DMS114 treated with DMSO at 0.1 percent for 48 hours (cell line): Measurements from ENCODE around the gene SLC4A2.
A peak's percentile ranks its signal among the peaks of the same experiment; 100 is the strongest.
"Not testable (repeated sequence)": the region's sequence is repeated elsewhere in the genome, so short reads cannot be mapped to it uniquely, and the experiment has no call there.

Experiments
- DNase-seq: peaks from one replicate; lab custom pipeline; 2025; ENCODE audit not compliant: unreplicated experiment; lab: John Stamatoyannopoulos, UW

The SLC4A2 gene

DNA sequence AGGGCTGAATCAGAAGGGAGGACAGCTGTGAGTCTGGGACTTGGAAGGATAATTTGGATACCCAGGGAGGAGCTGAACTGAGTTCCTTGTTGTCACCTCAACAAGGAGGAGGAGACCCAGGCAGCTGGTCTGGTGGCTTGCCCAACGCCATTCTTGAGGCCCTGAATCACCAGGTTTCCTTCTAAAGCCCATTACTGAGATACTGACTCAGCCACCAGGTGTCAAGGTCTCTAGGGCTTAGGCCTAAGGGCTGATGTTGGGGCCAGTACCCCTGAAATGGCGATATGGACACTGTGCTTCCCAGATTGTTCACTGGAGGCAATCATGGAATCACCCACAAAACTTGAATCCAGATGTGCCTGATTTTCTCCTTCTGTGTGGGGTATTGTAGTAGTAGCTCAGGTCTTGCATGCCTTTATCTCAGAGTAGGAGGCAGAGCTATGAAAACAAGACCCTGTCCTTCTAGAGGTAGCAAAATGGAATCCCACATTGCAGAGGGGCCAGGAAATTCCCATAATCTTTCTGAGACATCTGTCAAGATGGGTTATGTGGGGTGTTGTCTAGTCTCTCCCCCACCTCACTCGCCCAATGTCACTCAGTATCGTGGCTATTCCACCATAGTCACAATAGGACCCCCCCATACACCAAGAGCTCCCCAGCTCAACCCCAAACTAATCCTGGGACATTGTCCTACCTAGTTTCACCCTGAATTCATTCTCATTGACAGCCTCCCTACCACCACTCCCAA, 33.3 kb upstream of the SLC4A2 start:
- no peak for DNase-seq

DNA sequence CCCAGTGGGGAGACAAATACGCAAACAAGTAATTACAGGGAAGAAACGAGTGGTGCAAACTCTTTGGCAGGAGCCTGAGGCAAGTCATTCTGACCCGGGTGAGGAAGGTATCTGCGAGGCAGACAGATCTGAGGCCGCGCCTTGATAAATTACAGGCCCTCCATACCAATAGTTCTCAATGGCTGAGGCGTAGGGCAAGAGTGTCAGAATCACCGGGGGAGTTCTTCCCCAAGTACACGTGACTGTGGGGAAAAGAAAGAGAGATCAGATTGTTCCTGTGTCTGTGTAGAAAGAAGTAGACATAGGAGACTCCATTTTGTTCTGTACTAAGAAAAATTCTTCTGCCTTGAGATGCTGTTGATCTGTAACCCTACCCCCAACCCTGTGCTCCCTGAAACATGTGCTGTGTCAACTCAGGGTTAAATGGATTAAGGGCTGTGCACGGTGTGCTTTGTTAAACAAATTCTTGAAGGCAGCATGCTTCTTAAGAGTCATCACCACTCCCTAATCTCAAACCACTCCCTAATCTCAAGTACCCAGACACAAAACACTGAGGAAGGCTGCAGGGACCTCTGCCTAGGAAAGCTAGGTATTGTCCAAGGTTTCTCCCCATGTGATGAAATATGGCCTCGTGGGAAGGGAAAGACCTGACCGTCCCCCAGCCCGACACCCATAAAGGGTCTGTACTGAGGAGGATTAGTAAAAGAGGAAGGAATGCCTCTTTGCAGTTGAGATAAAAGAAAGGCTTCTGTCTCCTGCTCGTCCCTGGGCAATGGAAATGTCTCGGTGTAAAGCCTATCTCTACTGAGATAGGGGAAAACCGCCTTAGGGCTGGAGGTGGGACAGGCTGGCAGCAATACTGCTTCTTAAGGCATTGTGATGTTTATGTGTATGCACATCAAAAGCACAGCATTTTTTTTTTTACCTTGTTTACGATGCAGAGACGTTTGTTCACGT, 32.3 kb upstream of the SLC4A2 start:
- DNase-seq = not testable (repeated sequence)

DNA sequence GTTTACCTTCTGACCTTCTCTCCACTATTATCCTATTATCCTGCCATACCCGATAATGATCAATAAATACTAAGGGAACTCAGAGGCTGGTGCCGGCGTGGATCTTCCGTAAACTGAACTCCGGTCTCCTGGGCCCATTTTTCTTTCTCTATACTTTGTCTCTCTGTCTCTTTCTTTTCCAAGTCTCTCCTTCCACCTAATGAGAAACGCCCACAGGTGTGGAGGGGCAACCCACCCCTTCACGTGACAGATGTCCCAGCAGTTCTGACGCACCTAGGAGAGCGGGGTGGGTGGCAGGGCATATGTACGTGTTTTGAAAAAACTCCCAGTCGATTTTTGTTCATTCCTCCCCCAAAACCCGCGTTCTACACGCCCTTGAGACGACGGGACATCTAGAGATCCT, 31.7 kb upstream of the SLC4A2 start:
- DNase-seq = not testable (repeated sequence)

DNA sequence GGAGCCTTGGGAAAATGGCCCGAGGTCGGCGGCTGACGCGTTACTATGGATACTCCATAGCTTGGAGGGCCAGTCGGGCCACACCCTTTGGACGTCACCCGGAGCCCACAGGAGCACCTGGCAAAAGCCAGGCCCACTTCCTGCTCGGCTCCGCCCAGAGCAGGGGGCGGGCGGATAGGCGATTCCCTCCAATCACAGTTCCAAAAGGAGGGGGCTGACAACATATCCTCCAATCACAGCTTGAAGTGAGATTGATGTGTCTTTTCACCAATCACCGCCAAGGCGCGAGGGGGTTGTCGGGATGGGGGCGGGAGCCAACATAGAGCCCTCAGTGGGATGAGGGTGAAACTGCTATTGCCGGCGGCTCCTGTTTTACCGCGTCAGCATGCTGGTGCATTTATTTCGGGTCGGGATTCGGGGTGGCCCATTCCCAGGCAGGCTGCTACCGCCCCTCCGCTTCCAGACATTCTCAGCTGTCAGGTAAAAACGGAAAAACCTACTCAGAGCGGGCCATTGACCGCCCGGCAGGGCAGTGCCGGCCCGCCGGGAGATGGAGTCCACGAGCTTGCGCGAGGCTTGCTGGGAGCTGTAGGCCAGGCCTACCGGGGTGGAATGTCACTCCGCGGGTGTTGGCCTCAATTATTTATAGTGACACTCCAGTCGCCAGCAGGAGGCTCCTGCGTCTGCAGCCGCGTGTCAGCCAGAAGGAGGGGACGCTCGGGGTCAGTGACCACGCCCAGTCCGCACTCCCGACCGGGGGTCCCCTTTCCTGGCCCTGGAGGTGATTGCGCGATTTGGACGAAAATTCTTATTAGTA, 31.1 kb upstream of the SLC4A2 start, which contains the start of gene ABCB8:
ABCB8 (plus strand) TSS at position 320 of the 817 bp plus-strand sequence; CDS start at position 386, 66 bp downstream.
- DNase-seq = peak; percentile 96

DNA sequence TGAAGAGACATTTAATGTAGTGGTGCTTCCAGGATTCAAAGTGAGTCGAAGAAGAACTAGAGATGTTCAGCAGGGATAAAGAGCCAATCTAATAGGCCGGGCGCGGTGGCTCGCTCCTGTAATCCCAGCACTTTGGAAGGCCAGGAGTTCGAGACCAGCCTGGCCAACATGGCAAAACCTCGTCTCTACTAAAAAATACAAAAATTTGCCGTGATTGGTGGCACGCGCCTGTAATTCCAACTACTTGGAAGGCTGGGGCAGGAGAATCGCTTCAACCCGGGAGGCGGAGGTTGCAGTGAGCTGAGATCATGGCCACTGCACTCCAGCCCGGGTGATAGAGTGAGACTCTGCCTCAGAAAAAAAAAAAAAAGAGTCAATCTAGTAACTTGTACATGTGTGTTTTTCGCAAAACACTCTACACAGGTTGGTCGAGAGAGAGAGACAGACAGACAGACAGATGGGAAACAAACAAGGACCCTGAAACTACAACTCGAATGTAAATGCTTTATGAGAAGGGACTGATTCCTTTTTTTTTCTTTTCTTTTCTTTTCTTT, 30.4 kb upstream of the SLC4A2 start:
- DNase-seq = no peak

DNA sequence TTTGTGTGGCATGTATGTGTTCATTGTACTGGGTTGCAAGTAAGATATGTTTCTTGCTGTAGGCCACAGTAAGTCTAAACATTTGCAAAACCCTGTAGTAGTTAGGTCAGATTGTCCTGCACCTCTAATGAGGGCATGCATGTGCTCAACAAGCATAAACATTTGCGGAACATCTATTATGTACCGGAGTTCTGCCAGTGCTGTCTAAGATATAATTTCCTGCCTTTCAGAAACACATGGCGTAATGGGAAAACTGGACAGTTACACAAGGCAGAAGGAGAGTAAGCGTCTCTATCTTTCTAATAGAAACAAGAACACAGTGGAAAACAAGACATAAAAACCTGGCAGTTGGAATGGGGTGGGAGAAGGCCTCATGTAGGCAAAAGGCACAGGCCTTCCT, 28.4 kb upstream of the SLC4A2 start:
- DNase-seq = no peak

DNA sequence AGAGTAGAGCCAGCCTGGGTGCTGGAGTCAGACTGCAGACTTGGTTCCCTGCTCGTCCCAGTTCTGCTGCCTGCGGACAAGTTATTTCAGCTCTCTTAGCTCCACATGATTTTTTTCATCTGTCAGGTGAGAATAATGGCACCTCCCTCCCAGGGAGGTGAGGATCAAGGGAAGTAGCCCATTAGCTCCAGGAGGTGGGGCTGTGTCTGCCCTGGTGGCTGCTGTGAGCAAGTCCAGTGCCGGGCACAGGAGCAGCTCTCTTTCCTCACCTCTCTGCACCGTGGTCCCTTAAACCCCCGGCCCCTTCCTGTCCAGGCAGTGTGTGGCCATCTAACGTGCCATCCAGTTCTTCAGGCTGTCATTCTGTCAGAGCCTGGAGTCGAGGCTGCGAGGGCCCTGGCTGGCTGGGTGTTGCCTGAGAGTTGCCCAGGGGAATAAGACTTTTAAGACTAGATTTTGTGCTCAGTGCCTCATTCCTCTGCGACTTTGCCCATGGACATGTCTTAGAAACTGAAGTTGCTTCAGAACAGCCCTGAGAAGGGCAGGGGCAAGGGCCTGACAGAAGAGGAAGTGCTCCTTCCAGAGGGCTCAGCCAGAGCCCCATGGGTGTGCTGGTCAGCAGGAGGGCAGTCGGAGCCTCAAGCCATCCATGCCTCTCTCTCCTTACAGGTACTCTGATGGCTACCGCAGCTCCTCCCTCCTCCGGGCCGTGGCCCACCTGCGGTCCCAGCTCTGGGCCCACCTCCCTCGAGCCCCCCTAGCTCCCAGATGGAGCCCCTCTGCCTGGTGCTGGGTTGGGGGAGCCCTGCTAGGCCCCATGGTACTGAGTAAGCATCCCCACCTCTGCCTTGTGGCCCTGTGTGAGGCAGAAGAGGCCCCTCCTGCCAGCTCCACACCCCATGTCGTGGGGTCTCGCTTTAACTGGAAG, 26.2 kb upstream of the SLC4A2 start:
- DNase-seq = no peak

DNA sequence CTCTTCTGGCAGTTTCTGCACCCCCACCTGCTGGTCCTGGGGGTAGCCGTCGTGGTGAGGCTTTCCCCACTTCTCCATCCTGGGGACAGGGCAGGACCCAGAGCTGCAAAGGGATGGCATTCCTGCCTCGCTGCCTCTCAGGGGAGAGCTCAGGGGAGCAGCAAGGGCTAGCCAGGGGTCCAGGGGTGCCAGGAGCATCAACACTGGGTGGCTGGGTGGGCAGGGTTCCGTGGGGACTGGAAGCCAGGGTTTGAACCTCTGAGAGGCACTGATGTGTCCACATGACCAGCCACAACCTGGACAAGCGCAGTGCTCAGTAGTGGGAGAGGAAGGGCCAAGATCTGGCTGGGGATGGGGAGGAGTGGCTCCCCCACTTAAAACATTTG, 25.5 kb upstream of the SLC4A2 start:
- DNase-seq = no peak

DNA sequence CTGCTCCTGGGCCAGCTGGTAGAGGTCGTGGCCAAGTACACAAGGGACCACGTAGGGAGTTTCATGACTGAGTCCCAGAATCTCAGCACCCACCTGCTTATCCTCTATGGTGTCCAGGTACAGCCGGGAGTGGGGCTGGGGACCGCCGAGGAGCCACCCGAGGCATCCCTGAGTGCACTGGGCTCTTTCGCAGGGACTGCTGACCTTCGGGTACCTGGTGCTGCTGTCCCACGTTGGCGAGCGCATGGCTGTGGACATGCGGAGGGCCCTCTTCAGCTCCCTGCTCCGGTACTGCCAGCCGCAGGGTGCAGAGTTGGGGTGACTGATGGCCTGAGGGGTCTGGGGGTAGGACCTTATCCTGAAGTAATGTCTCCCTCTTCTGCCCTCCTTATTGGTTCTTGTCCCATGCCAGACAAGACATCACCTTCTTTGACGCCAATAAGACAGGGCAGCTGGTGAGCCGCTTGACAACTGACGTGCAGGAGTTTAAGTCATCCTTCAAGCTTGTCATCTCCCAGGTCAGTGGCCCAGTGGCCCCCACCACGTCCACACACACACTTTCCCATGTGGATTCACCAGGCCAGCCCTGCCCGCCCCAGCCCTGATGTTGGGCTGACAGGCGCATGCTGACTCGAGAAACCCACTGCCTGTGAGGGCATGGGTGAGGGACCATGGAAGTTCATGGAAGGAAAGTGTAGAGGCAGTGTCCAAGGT, 24.9 kb upstream of the SLC4A2 start:
- no peak for DNase-seq

DNA sequence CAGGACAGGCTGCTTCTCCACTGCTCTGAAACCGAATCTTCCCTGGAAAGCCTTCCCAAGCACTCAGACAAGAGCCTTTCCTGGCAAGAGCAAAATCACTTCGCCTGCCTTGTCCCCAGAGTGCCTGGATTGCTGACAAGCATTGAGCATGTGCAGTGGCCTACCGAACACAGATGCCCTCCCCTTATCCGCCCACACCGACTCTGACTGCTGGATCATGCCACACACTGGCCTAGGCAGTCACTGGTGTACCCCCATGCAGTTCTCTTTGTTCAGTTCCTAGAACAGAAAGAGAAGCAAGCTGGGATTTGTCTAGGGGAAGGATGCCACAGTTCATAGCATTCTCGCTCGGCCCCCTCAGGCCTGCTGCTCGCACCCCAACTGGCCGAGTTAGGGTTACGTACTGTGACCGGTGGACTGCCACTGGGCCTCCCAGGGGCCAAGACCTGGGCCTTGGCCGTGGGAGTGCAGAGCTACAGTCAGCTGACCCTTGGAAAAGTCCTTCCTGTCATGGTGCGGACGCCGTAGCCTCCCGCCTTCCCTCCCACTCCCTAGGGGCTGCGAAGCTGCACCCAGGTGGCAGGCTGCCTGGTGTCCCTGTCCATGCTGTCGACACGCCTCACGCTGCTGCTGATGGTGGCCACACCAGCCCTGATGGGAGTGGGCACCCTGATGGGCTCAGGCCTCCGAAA, 24.2 kb upstream of the SLC4A2 start:
- no peak for DNase-seq

DNA sequence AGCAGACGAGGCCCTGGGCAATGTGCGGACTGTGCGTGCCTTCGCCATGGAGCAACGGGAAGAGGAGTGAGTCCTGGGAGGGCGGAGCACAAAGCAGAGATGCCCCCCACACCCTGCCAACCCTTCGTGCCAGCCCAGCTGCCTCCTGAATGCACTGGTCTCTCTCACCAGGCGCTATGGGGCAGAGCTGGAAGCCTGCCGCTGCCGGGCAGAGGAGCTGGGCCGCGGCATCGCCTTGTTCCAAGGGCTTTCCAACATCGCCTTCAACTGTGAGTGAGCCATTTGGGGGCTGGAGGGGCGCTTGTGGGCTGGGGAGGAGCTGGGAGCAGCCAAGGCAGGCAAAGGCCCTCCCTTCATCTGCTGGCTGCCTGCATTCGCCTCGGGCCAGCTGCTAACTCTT, 23.5 kb upstream of the SLC4A2 start:
- DNase-seq = no peak

DNA sequence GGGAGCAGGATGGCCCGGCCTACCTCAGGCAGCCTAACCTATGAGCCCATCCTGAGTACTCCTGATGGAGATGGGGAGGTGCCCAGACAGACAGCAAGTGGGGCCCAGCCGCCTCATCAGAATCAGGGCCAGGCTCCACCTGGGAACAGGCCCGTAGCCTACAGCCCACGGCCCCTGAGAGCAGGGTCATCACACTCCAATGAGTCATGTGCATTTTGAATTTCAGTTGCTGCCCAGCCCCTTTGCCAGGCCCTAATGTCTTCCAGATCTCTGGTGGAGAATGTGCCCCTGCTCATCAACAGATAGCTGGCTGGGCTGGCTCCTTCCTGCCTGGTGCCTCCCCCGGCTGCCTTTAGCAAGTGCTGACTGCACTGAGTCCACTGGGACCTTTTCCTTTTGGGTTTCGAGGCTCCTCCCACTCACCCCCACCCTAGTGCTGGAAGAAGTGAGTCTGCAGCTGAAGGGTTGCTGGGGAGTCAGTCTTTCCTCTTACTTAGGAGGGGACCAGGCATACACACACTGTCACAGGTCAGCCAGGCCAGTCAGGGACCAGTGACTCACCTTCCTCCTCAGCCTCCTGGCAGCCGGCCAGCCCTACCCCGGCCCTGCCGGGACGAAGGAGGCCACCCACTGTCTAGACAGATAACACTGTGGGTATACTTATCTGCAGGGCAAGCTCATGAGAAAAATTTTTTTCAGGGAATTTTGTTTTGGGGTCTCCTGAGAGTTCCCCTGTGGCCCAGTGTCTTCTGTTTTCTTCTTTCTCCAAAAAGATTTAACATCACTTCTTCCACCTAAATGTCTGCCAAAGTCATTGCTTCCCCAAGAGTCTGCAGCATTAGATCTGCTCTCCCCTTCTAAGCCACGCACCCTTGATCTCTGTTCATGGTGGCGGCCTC, 20.2 kb upstream of the SLC4A2 start:
- no peak for DNase-seq

DNA sequence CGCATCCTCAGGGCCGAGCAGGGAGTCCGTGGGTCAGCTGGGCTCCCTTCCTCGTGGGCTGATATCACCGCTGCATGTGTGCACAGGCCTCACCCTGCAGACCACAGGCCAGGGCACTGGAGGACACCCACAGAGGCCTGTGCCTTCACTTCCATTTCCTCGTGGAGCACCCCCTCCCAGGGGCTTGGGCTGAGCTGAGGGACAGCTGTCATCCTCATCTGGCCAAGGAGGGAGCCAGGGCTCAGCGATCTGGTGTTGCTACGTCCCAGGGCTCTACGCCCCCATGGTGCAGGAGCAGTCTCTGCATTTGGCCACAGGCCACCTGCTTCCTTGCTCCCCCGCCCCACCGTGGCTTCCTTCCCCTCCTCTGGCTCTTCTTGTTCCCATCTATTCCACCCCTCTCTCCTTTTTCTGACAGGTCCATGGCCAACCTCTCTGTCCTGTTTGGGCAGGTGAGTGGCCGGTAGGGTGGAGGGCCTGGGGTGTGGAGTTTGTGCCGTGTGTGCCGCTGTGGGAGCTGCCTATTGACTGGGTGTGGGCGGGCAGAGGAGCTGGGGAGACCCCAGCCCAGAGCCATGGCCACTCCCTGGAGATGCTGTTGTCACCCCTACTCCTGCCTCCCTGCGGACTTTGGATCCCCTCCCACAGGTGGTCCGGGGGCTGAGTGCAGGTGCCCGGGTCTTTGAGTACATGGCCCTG, 19.4 kb upstream of the SLC4A2 start:
- DNase-seq = no peak

DNA sequence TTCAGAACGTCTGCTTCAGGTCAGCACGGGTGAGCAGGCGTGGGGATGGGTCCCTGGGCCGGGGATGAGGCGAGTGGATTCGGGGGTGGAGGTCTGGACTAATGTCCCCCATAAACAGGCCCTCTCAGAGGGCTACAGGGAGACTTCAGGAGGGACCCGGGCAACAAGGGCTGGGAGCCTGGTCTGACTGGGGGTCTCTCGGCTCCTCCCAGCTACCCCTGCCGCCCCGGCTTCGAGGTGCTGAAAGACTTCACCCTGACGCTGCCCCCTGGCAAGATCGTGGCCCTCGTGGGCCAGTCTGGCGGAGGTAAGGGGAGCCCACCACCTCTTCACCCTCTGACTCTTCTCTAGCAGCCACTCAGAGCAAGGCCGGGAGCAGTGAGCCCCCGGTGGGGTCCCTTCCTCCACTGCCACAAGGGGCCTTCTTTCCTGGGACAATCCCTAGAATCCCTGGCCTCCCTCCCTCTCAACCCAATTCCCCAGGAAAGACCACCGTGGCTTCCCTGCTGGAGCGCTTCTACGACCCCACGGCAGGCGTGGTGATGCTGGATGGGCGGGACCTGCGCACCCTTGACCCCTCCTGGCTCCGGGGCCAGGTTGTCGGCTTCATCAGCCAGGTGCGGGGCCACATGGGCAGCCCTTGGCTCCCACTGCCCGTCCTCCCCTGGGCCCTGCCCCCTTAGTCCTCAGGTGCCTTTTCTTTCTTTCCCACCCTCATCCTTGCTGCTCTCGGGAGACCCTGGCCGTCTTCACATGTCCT, 18.6 kb upstream of the SLC4A2 start:
- DNase-seq = no peak

DNA sequence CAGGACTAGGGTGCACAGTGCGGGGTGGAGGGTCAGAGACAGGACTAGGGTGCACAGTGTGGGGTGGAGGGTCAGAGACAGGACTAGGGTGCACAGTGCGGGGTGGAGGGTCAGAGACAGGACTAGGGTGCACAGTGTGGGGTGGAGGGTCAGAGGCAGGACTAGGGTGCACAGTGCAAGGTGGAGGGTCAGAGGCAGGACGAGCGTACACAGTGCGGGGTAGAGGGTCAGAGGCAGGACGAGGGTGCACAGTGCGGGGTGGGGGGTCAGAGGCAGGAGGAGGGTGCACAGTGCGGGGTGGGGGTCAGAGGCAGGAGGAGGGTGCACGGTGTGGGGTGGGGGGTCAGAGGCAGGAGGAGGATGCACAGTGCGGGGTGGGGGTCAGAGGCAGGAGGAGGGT, 15.9 kb upstream of the SLC4A2 start:
- DNase-seq = not testable (repeated sequence)

DNA sequence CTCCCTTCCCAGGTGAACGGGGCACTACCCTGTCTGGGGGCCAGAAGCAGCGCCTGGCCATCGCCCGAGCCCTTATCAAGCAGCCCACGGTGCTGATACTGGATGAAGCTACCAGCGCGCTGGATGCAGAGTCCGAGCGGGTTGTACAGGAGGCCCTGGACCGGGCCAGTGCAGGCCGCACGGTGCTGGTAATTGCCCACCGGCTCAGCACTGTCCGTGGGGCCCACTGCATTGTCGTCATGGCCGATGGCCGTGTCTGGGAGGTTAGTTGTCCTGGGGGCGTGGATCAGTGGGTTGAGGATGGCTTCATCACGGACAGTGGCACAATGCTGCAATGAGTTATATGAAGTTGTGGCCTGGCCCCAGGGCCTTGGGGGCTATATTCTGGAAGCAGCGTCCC, 15.4 kb upstream of the SLC4A2 start:
- no peak for DNase-seq
